Activated T-cell treated with anti-CD3 and anti-CD28 coated beads, Interleukin-2, amount 50 U/mL, for 72 hours (primary cell): Measurements from ENCODE around the gene GPR17. TPM values are rescaled to one million over a fixed set of nuclear protein-coding genes. Genes with fewer than 3 reads are reported as not detected.

Source experiments
- ATAC-seq, 2 donors: fragments of 150-1000 bp; cut with Tn5 transposase; replicated peaks in 1 of 2; 2 replicates each; pipeline ENCODE4 v1.10.0; 2021; ENCODE audit warnings: moderate library complexity in 2 of 2, mild to moderate bottlenecking in 1 of 2
- DNase-seq, 2 donors: peaks; one replicate each; pipeline ENCODE4 v3.0.0; 2021 to 2022; ENCODE audit warnings: mixed read lengths in 1 of 2
- H3K27ac Mint-ChIP-seq: one replicate; pipeline ENCODE4 v1.8.0; 2022; ENCODE audit warnings: mild to moderate bottlenecking, moderate library complexity, mixed read lengths
- H3K27me3 Mint-ChIP-seq: one replicate; pipeline ENCODE4 v1.8.0; 2022; ENCODE audit warnings: low read depth, mixed read lengths
- H3K36me3 Mint-ChIP-seq, 2 donors: one replicate each; pipeline ENCODE4 v1.8.0; 2022; ENCODE audit warnings: mixed read lengths in 2 of 2, mild to moderate bottlenecking in 1 of 2; ENCODE audit not compliant: insufficient read depth in 2 of 2
- H3K4me1 Mint-ChIP-seq: one replicate; pipeline ENCODE4 v1.8.0; 2022; ENCODE audit warnings: low read depth, mixed read lengths
- H3K4me3 Mint-ChIP-seq, 2 donors: one replicate each; pipeline ENCODE4 v1.8.0; 2022; ENCODE audit warnings: mild to moderate bottlenecking in 2 of 2, mixed read lengths in 2 of 2, moderate library complexity in 2 of 2
- H3K9me3 Mint-ChIP-seq, 2 donors: one replicate each; pipeline ENCODE4 v1.8.0; 2022; ENCODE audit warnings: mixed read lengths in 2 of 2
- total RNA-seq, 2 donors: library from RNA; stranded (reverse); gene quantifications; one replicate each; pipeline ENCODE4 v1.2.3, GENCODE V29; 2022

GPR17 gene
- total RNA-seq, 2 donors from 2014 or later: not detected

DNA sequence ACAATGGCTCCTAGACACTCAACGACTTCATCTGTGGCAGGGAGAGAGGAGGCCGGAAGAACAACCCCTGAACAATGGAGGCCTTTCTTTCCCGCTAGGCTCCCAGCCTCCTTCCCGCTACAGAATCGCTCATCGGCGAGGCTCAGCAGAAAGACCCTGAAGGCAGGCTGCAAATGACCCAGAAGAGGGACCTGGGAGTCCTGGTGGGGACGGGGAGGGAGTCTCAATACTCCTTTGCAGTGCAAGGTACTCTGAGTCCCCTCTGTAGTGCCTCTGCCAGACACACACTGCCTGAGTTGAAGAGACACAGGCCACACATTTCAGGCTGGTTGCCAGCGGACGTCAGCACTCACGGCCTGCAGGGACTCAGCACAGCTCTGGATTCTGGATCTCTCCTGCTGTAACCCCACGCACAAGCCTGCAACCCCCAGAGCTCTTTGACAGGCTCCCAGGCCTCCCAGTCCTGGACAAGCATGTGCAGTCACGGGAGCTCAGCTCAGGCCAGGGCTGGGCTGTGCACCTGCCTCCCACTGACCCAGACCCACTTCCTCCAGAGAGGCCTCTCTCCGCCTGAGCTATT lies 6.1 kb downstream of the GPR17 start:
- Mint-ChIP-seq H3K27ac (no peak overlapping the region), H3K36me3 (no peaks in the 10 kb centered on the region), H3K4me3 (no peak overlapping the region), H3K4me1 (peaks cover 15% of the 10 kb centered on the region), H3K9me3 (no peaks in the 10 kb centered on the region), H3K27me3 (no peaks in the 10 kb centered on the region)
- DNase-seq: no peak
- no peak for ATAC-seq

DNA sequence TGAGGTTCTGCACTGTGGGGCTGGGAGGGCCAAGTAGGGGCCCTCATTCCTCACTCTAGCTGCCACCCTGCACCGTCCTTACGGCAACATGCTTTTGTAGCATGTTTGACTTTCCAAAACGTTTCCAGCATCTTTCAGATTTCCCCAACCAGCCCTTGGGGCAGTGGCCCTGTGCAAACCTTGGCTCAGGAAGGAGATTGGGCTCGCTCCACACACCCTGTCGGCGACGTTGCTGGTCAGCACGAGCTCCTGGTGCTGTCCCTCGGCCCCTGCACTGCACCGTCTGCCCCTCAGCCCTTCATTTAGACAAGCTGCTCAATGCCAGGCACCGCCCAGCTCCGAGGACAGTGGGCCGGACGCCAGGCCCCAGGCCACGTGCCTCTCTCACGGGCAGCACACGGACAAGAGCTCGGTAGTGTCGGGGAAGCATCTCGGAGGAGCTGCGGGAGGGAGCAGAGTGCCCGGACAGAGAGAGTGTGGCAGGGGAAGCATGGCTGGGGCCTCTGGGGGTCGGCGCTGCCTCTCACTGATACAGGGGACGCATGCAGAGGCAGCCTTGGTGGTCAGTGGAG lies 6.9 kb downstream of the GPR17 start:
- Mint-ChIP-seq H3K9me3 (no peaks in the 10 kb centered on the region), H3K4me1 (peaks cover 15% of the 10 kb centered on the region), H3K4me3 (no peak overlapping the region), H3K36me3 (no peaks in the 10 kb centered on the region), H3K27me3 (no peaks in the 10 kb centered on the region), H3K27ac (no peak overlapping the region)
- no peak for DNase-seq
- ATAC-seq: no peak

GRCh38 chr2:127653421-127654083 lies 7.6 kb downstream of the GPR17 start:
- ATAC-seq: no peak
- no peak for DNase-seq
- H3K4me1 Mint-ChIP-seq: peaks cover 13% of the 10 kb centered on the region
- no peak overlapping the region for H3K27ac Mint-ChIP-seq
- H3K9me3 Mint-ChIP-seq: no peaks in the 10 kb centered on the region
- H3K36me3 Mint-ChIP-seq: no peaks in the 10 kb centered on the region
- H3K4me3 Mint-ChIP-seq: no peak overlapping the region
- H3K27me3 Mint-ChIP-seq: no peaks in the 10 kb centered on the region

- Mint-ChIP-seq H3K27ac (no peak overlapping the region), H3K36me3 (no peaks in the 10 kb centered on the region)
- no peak for DNase-seq
Observed at GRCh38 chr2:127654084-127654837, 8.3 kb downstream of the GPR17 start.

DNA sequence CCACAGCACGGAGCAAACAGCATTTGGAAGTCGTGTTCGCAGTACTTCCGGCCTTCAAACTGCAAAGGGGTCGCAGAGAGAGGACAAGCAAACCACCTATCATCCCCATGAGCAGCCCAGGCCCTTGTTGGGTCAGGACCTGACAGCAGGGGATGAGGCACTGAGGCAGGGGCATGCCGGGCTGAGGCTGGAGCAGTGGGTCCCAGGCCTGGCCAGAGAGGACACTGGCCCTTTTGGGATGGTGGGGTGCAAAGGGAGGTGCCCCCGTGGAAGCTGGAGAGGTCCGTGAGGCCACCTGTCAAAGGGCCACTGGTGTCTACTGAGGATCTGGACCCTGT lies 8.9 kb downstream of the GPR17 start:
- no peaks in the 10 kb centered on the region for H3K36me3 Mint-ChIP-seq
- H3K27me3 Mint-ChIP-seq: no peaks in the 10 kb centered on the region
- H3K27ac Mint-ChIP-seq: no peak overlapping the region
- H3K4me3 Mint-ChIP-seq: no peak overlapping the region
- peaks cover 2% of the 10 kb centered on the region for H3K4me1 Mint-ChIP-seq
- H3K9me3 Mint-ChIP-seq: no peaks in the 10 kb centered on the region
- DNase-seq: no peak
- ATAC-seq: no peak

More at GRCh38 chr2:127654084-127654837, 8.3 kb downstream of the GPR17 start:
- ATAC-seq: no peak
- Mint-ChIP-seq H3K9me3 (no peaks in the 10 kb centered on the region), H3K4me3 (no peak overlapping the region), H3K4me1 (peaks cover 6% of the 10 kb centered on the region), H3K27me3 (no peaks in the 10 kb centered on the region)

GRCh38 chr2:127655209-127656073 lies 9.5 kb downstream of the GPR17 start:
- no peaks in the 10 kb centered on the region for H3K4me1 Mint-ChIP-seq
- no peaks in the 10 kb centered on the region for H3K36me3 Mint-ChIP-seq
- H3K27ac Mint-ChIP-seq: no peak overlapping the region
- DNase-seq (no peak), ATAC-seq (no peak)
- no peak overlapping the region for H3K4me3 Mint-ChIP-seq
- no peaks in the 10 kb centered on the region for H3K9me3 Mint-ChIP-seq
- no peaks in the 10 kb centered on the region for H3K27me3 Mint-ChIP-seq

DNA sequence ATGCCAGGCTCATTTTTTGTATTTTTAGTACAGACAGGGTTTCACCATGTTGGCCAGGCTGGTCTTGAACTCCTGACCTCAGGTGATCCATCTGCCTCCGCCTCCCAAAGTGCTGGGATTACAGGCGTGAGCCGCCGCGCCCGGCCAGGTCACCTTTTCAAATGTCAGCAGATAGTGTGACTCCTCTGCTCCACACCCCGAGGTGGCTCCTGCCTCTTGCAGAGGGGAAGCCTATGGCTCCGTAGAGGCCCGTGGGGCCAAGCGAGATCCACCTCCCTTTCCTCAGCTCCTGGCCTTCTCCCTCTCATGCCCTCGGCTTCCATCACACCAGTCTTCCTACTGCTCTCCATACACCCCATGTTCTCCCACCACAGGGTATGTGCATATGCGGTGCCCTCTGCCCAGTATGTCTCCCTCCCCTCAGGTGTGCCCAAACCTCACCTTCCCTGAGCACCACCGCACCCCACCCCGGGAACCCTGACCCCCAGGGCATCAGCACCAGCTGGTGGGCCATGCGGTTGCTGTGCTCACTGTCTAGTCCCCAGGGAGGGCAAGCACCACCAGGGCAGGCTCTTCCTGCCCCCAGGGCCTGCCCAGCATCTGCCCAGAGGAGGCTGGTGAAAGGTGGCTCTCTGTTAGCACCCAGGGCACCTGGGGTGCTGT lies 10.7 kb downstream of the GPR17 start:
- Mint-ChIP-seq H3K27ac (no peak overlapping the region), H3K27me3 (no peaks in the 10 kb centered on the region), H3K9me3 (no peaks in the 10 kb centered on the region), H3K4me3 (no peak overlapping the region), H3K4me1 (no peaks in the 10 kb centered on the region), H3K36me3 (no peaks in the 10 kb centered on the region)
- ATAC-seq: no peak
- DNase-seq: no peak

GRCh38 chr2:127657232-127657595 lies 11.3 kb downstream of the GPR17 start:
- Mint-ChIP-seq H3K27me3 (no peaks in the 10 kb centered on the region), H3K36me3 (no peaks in the 10 kb centered on the region), H3K27ac (no peak overlapping the region), H3K9me3 (no peaks in the 10 kb centered on the region), H3K4me3 (no peak overlapping the region), H3K4me1 (no peaks in the 10 kb centered on the region)
- DNase-seq: no peak
- no peak for ATAC-seq

GRCh38 chr2:127658146-127658545 lies 12.2 kb downstream of the GPR17 start:
- Mint-ChIP-seq H3K9me3 (no peaks in the 10 kb centered on the region), H3K4me3 (no peak overlapping the region), H3K4me1 (no peaks in the 10 kb centered on the region), H3K27me3 (peaks cover 3% of the 10 kb centered on the region), H3K27ac (no peak overlapping the region), H3K36me3 (no peaks in the 10 kb centered on the region)
- DNase-seq: no peak
- ATAC-seq: no peak

- no peaks in the 10 kb centered on the region for H3K36me3 Mint-ChIP-seq
- ATAC-seq: no peak
- no peak overlapping the region for H3K27ac Mint-ChIP-seq
- peaks cover 10% of the 10 kb centered on the region for H3K27me3 Mint-ChIP-seq
- H3K9me3 Mint-ChIP-seq: no peaks in the 10 kb centered on the region
- peaks cover 3% of the 10 kb centered on the region for H3K4me1 Mint-ChIP-seq
- H3K4me3 Mint-ChIP-seq: no peak overlapping the region
- no peak for DNase-seq
Observed at GRCh38 chr2:127658641-127659407, 12.9 kb downstream of the GPR17 start.

DNA sequence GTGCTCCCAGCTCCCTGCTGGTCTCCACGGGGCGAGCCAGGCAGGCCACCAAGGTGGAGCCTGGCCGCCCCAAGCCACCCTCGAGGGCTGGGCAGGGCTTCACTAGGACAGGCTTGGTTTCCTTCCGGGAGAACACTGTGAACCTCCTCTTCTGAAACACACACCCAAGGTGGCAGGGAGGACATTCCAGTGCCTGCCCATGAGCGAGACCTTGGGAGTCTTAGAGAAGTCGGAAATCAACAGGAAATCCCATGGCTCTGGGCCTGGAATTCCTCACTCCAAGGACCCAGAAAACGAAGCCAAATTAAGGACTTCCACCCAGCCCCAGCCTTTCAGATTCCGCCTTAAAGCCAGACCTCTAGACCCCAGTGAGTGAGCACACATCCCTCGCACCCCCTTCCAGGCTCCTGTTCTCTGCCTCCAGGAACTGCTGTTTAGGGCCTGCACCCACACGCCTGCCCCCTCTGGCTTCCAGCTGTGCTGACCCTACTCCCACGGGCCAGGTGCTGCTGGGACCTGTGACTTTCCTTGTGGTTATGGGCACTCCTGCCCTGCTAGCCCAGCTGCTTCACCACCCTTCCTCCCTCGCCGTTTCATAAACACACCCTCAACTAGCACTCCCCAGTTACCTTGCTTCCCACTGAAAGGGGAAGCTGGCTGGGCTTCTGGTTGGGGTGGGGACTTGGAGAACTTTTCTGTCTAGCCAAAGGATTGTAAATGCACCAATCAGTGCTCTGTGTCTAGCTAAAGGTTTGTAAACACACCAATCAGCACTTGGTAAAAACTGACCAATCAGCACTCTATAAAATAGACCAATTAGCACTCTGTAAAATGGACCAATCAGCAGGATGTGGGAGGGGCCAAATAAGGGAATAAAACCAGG lies 13.7 kb downstream of the GPR17 start:
- no peak overlapping the region for H3K4me3 Mint-ChIP-seq
- no peak overlapping the region for H3K27ac Mint-ChIP-seq
- peaks cover 14% of the 10 kb centered on the region for H3K27me3 Mint-ChIP-seq
- no peaks in the 10 kb centered on the region for H3K9me3 Mint-ChIP-seq
- H3K4me1 Mint-ChIP-seq: peaks cover 3% of the 10 kb centered on the region
- DNase-seq (no peak), ATAC-seq (no peak)
- no peaks in the 10 kb centered on the region for H3K36me3 Mint-ChIP-seq
